Breast epithelium (tissue), 4 donors: Measurements from ENCODE around the gene GNAI3. TPM values are rescaled to one million over a fixed set of nuclear protein-coding genes. Genes with fewer than 3 reads are reported as not detected.

Experiments used
- DNase-seq, 2 donors: peaks; one replicate each; pipeline ENCODE4 v3.0.0-alpha.2; 2019; ENCODE audit warnings: low spot score in 2 of 2
- H3K27ac ChIP-seq, 2 donors: fragments of 200-600 bp; sonication (generic) in 1 of 2; one replicate each; pipeline ENCODE4 v1.5.1; 2016 to 2019; ENCODE audit warnings: mild to moderate bottlenecking in 1 of 2
- H3K27me3 ChIP-seq, 2 donors: fragments of 200-600 bp; sonication (generic) in 1 of 2; one replicate each; pipeline versions ENCODE4 v1.5.1 to v1.6.0; 2017 to 2019; ENCODE audit warnings: control low read depth in 1 of 2, mild to moderate bottlenecking in 1 of 2
- H3K36me3 ChIP-seq: fragments of 200-600 bp; one replicate; pipeline ENCODE4 v1.5.1; 2019
- H3K4me1 ChIP-seq, 2 donors: fragments of 200-600 bp; sonication (generic); one replicate each; pipeline ENCODE4 v1.5.1; 2016 to 2019; ENCODE audit warnings: control low read depth in 1 of 2
- H3K4me3 ChIP-seq, 3 donors: fragments of 200-600 bp; sonication (generic); 1 replicate in 2 of 3; 2 replicates in 1 of 3; pipeline ENCODE4 v1.5.1; 2016 to 2019; ENCODE audit warnings: mild to moderate bottlenecking in 3 of 3, moderate library complexity in 2 of 3
- H3K9me3 ChIP-seq, 2 donors: fragments of 200-600 bp; sonication (generic) in 1 of 2; one replicate each; pipeline ENCODE4 v1.5.1; 2016 to 2019; ENCODE audit warnings: control low read depth in 1 of 2
- POLR2A ChIP-seq: fragments of 450-650 bp; IDR thresholded peaks from one replicate; pipeline ENCODE4 v1.6.1; 2016; ENCODE audit warnings: antibody characterized with exemption, mild to moderate bottlenecking, moderate library complexity
- POLR2AphosphoS5 ChIP-seq, 3 donors: sonication (generic); formaldehyde crosslinking; IDR thresholded peaks; one replicate each; pipeline ENCODE4 v1.6.1; 2017; ENCODE audit warnings: antibody characterized with exemption in 3 of 3
- intact Hi-C: fragments of 100-400 bp; cut with DNase I; formaldehyde crosslinking; loops from one replicate; pipeline ENCODE4 v1.15.1; 2023; ENCODE audit warnings: low total_unique reads
- total RNA-seq, 3 donors: library from RNA; depleted of rRNA; stranded (reverse); fragments of >200 nt; gene quantifications; one replicate each; pipeline ENCODE4 v1.1.0, GENCODE V29; 2016
- TF ChIP-seq, protein P1 (sequence below), 3 donors: fragments of 450-650 bp; IDR thresholded peaks; one replicate each; pipeline ENCODE4 v1.5.1; 2016 to 2017; ENCODE audit warnings: antibody characterized with exemption in 3 of 3, mild to moderate bottlenecking in 3 of 3, moderate library complexity in 3 of 3

Gene GNAI3
- total RNA-seq, 3 donors from 2014 or later, result 5.9 to 6.9 (median 6.2) TPM

DNA sequence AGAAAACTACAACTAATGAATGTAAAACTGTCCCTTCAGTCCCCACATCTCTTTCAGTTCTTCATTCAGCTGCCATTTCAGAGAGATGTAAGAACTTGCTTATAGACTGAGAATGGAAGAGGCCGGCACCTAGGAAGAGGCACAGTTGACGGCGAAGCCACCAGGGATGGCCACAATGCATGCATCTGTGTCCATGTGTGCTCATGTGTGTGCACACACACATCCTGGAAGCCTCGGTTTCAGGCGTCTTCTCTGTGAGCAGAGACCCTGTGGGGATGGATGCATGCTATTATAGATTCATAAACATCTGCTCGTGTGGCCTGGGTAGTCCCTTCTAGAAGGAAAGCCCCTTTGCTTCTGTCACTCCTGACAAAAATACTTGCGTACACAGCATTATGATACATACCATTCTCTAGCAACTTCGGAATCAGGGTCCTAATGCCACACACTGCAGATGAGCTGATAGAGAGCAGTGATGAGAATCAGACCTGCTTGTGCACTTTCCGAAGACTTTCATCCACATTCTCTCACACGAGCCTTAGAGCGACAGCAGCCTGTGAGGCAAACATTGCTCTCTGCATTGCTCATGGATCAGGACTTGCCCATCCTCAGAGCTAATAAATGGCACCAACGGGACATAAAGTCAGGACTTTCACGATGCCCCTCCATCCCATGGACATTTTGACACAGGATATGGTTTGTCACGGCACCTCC, 21.2 kb upstream of the GNAI3 start:
- intact Hi-C loops, result loop anchor here (2.0 to 10.0 kb wide), 2 partner anchors 18 to 1898 kb away; partner anchors contain the start of genes AMIGO1 and OVGP1
- no peaks in the 10 kb centered on the region for H3K36me3 ChIP-seq
- no peak overlapping the region for H3K27ac ChIP-seq
- H3K9me3 ChIP-seq, result no peaks in the 10 kb centered on the region
- no peak for DNase-seq
- H3K4me3 ChIP-seq, result no peak overlapping the region
- H3K4me1 ChIP-seq, result no peaks in the 10 kb centered on the region
- no peaks in the 10 kb centered on the region for H3K27me3 ChIP-seq
- TF ChIP-seq, protein P1, sequence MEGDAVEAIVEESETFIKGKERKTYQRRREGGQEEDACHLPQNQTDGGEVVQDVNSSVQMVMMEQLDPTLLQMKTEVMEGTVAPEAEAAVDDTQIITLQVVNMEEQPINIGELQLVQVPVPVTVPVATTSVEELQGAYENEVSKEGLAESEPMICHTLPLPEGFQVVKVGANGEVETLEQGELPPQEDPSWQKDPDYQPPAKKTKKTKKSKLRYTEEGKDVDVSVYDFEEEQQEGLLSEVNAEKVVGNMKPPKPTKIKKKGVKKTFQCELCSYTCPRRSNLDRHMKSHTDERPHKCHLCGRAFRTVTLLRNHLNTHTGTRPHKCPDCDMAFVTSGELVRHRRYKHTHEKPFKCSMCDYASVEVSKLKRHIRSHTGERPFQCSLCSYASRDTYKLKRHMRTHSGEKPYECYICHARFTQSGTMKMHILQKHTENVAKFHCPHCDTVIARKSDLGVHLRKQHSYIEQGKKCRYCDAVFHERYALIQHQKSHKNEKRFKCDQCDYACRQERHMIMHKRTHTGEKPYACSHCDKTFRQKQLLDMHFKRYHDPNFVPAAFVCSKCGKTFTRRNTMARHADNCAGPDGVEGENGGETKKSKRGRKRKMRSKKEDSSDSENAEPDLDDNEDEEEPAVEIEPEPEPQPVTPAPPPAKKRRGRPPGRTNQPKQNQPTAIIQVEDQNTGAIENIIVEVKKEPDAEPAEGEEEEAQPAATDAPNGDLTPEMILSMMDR (IDR thresholded peaks at IDR 0.05), result no peak
- TF ChIP-seq POLR2AphosphoS5 (IDR thresholded peaks at IDR 0.05) (no peak), POLR2A (no peak)

DNA sequence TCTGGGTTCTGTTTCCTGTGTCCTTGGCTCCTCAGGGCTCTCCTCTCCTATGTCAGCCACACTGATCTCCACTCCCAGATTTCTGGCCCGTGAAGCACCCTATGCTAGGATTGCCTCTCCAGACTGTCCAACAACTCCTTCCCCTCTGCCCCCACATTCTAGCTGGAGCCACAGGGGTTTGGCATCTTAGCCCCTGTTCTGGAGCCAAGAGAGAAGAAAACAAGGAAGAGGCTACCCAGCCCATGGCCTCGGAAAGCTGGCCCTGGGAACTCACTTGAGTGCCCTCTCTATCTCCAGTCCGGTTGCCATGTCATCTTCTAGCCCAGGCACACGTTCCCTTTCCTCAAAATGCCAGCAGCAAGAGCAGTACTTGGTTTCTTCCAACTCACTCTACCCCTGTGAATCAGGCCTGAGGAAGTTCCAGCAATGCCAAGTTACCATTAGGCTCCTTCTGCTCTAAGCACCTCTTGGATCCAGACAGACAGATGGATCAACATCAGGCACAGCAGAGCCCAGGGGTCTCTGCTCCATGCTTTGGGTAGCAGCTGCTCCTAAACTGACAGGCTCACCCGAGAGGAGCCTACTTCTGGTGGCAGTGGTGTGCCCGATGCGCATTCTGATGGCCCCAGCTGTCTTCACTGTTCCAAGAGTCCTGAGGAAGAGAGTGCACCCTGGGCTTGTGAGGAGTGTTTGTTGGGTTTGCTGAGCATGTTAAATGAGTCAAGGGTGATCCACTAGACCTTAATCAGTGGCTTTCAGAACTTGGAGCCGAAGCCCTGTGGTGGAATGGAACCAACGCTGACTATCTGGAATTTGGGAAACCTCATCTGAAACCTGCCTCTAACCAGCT, 20.3 kb upstream of the GNAI3 start:
- H3K27ac ChIP-seq, result no peak overlapping the region
- H3K4me3 ChIP-seq, result no peak overlapping the region
- no peaks in the 10 kb centered on the region for H3K9me3 ChIP-seq
- no peak for DNase-seq
- no peaks in the 10 kb centered on the region for H3K36me3 ChIP-seq
- no peak for TF ChIP-seq POLR2A
- TF ChIP-seq, protein P1 (IDR thresholded peaks at IDR 0.05), result no peak
- no peak for TF ChIP-seq POLR2AphosphoS5 (IDR thresholded peaks at IDR 0.05)
- intact Hi-C loops, result loop anchor here (2.0 to 10.0 kb wide), 2 partner anchors 19 to 1897 kb away; partner anchors contain the start of genes AMIGO1 and OVGP1
- no peaks in the 10 kb centered on the region for H3K4me1 ChIP-seq
- no peaks in the 10 kb centered on the region for H3K27me3 ChIP-seq

DNA sequence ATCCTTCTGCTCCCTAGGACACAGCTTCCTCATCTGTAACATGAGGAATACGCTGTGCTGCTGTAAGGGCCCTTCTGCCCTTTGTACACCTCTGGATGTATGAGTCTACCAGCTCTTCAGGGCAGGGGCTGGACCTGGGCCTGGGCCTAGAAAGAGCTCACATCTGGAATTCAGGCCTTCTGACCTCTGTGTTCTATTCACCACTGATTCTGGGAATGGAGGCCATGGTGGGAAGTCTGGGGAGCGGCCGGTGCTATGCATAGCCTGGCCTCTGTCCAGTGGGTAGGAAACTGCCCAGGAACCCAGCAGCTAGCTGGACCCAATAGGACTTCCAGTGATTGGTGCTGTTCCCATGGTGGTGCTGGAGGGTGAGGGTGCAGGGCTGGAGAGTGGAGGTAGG, 19.7 kb upstream of the GNAI3 start:
- Histone ChIP-seq H3K9me3 (no peaks in the 10 kb centered on the region), H3K4me1 (no peaks in the 10 kb centered on the region), H3K27me3 (no peaks in the 10 kb centered on the region), H3K36me3 (no peaks in the 10 kb centered on the region), H3K4me3 (no peak overlapping the region), H3K27ac (no peak overlapping the region)
- no peak for DNase-seq
- TF ChIP-seq POLR2AphosphoS5 (IDR thresholded peaks at IDR 0.05), result no peak
- TF ChIP-seq POLR2A, result no peak
- TF ChIP-seq, protein P1 (IDR thresholded peaks at IDR 0.05), result no peak
- intact Hi-C loops, result loop anchor here (10.0 kb wide), 1 partner anchor 1896 kb away; the partner anchor contains the start of gene OVGP1

DNA sequence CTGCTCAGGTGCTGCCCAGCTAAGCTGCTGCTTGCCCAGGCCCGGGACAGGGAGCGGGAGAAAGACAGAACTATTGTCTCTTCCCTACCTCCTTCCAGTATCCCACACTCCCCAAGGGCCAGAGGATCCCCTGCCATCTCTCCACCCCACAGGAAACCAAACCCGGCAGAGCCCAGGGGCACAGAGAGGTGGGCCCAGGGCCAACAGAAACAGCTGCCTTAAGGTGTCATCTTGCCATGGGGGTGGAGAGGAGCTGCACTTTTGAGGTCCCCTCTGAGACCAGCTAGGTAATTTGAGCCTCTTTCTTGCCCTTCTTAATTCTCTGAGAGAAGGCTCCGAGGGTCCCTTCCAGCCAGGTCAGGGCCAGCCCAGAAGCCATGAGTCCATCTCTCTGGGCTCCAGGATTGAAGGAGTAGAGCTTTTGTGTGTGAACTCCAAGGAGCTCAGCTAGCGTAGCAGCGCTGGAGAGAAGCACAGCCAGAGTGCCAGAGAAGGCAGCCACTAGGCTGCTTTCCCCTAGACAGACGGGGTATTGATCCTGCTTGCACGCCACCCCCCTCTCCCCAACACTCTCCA, 18.4 kb upstream of the GNAI3 start:
- intact Hi-C loops, result loop anchor here (5.0 to 10.0 kb wide), 2 partner anchors 38 to 1895 kb away; partner anchors contain the start of genes CYB561D1 and OVGP1

More for the DNA sequence above, 18.4 kb upstream of the GNAI3 start:
- Histone ChIP-seq H3K27me3 (no peaks in the 10 kb centered on the region), H3K27ac (peak overlapping the region in 1 of 2 donors; percentile 1), H3K36me3 (no peaks in the 10 kb centered on the region), H3K4me3 (no peak overlapping the region), H3K9me3 (no peaks in the 10 kb centered on the region), H3K4me1 (no peaks in the 10 kb centered on the region)
- DNase-seq, result no peak
- TF ChIP-seq, protein P1 (IDR thresholded peaks at IDR 0.05), result no peak
- no peak for TF ChIP-seq POLR2AphosphoS5 (IDR thresholded peaks at IDR 0.05)
- TF ChIP-seq POLR2A, result no peak
